SU-DHL-6 (cell line): ENCODE measurements around the gene ATG4C.

ENCODE experiments used
- H2AFZ ChIP-seq: fragments of 200-600 bp; sonication (generic); 2 replicates; pipeline ENCODE4 v1.6.1; 2014; ENCODE audit warnings: low read depth, mild to moderate bottlenecking, moderate library complexity, mixed read lengths, antibody characterized with exemption, low read length; ENCODE audit not compliant: severe bottlenecking
- H3F3A ChIP-seq: fragments of 200-600 bp; shearing (Covaris generic); 2 replicates; pipeline ENCODE4 v1.6.0; 2016; ENCODE audit warnings: antibody characterized with exemption, mild to moderate bottlenecking; ENCODE audit not compliant: insufficient read depth
- H3K27ac ChIP-seq: fragments of 200-600 bp; sonication (generic); 2 replicates; pipeline ENCODE4 v1.5.1; 2016; ENCODE audit warnings: low read depth, mild to moderate bottlenecking, low read length, moderate library complexity, mixed read lengths
- H3K27me3 ChIP-seq: fragments of 200-600 bp; sonication (generic), shearing (Covaris generic); 2 replicates; pipeline ENCODE4 v1.6.0; 2014; ENCODE audit warnings: mild to moderate bottlenecking, low read length
- H3K36me3 ChIP-seq: fragments of 200-600 bp; sonication (generic); 2 replicates; pipeline ENCODE4 v1.6.1; 2014; ENCODE audit warnings: mild to moderate bottlenecking, low read length, mixed read lengths
- H3K4me2 ChIP-seq: fragments of 300-600, 200-600 bp; shearing (Covaris generic), sonication (generic); 2 replicates; pipeline ENCODE4 v1.6.0; 2014; ENCODE audit warnings: low read length, low read depth, mild to moderate bottlenecking; ENCODE audit not compliant: poor library complexity, severe bottlenecking
- H3K4me3 ChIP-seq: fragments of 200-600 bp; sonication (generic); 2 replicates; pipeline ENCODE4 v1.5.1; 2014; ENCODE audit warnings: antibody characterized with exemption, low read length, mild to moderate bottlenecking, mixed read lengths; ENCODE audit not compliant: insufficient read depth, poor library complexity, severe bottlenecking
- H3K79me2 ChIP-seq: fragments of 200-600 bp; sonication (generic); 2 replicates; pipeline ENCODE4 v1.6.1; 2014; ENCODE audit warnings: mild to moderate bottlenecking, low read length, moderate library complexity; ENCODE audit not compliant: insufficient read depth
- H3K9ac ChIP-seq: fragments of 200-600 bp; sonication (generic); 2 replicates; pipeline ENCODE4 v1.7.0; 2014; ENCODE audit warnings: mild to moderate bottlenecking, low read length
- H3K9me2 ChIP-seq: fragments of 200-600 bp; sonication (generic); replicated peaks from 2 replicates; pipeline ENCODE4 v1.6.1; 2014; ENCODE audit warnings: low read length; ENCODE audit not compliant: insufficient read depth
- H3K9me3 ChIP-seq: fragments of 200-600 bp; sonication (generic); 2 replicates; pipeline ENCODE4 v1.6.1; 2014; ENCODE audit warnings: low read length, mixed read lengths; ENCODE audit not compliant: insufficient read depth
- H4K20me1 ChIP-seq: fragments of 200-600 bp; sonication (generic); 2 replicates; pipeline ENCODE4 v1.6.1; 2014; ENCODE audit warnings: low read depth, mild to moderate bottlenecking, antibody characterized with exemption, low read length, moderate library complexity, mixed read lengths
- EZH2phosphoT487 ChIP-seq: fragments of 200-600 bp; sonication (generic), shearing (Covaris generic); conservative IDR thresholded peaks from 2 replicates; pipeline ENCODE4 v1.6.1; 2018; ENCODE audit warnings: mild to moderate bottlenecking, antibody characterized with exemption, low read length, moderate library complexity, mixed read lengths
- TF ChIP-seq, protein P1 (sequence below): fragments of 200-600 bp; sonication (generic); IDR thresholded peaks from one replicate; pipeline ENCODE4 v1.5.1; 2017; ENCODE audit warnings: antibody characterized with exemption, mild to moderate bottlenecking, low read length, moderate library complexity; ENCODE audit not compliant: insufficient read depth, poor library complexity, severe bottlenecking

The ATG4C gene

DNA sequence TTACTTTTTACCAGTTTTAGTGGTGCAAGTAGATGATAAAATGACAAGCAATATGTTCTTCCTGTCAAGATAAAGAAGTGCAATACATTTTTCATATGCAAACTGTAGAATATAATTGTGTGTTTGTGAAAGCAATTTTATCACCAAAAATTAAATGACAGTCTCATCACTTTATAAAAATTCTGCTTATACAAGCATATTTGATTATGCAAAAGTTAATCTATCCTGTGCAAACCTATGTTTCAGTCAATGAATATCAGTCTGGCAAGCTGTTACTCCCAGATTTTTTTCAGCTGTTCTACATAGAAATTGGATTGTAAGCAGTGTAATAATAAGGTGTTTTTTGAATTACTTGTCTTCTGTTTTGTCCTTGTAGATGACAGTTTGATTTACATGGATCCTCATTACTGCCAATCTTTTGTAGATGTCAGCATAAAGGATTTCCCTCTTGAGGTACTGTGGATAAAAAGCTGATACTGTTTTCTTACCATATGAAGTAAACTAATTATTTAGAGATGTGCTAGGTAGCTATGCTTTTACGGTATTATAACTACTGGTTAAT is 50.5 kb downstream of the ATG4C start:
- no peaks in the 10 kb centered on the region for H3K27me3 ChIP-seq
- no peak overlapping the region for H3K27ac ChIP-seq
- H3K4me2 ChIP-seq: no peak overlapping the region
- H3K4me3 ChIP-seq: no peak overlapping the region
- H3F3A ChIP-seq: no peaks in the 10 kb centered on the region
- H3K9ac ChIP-seq: no peak overlapping the region
- H4K20me1 ChIP-seq: no peaks in the 10 kb centered on the region
- no peak overlapping the region for H2AFZ ChIP-seq
- no peaks in the 10 kb centered on the region for H3K79me2 ChIP-seq
- no peaks in the 10 kb centered on the region for H3K9me3 ChIP-seq
- H3K9me2 ChIP-seq: no peaks in the 10 kb centered on the region
- H3K36me3 ChIP-seq: peaks cover 14% of the 10 kb centered on the region; the same call in 1 of the 2 replicates
- TF ChIP-seq, protein P1, sequence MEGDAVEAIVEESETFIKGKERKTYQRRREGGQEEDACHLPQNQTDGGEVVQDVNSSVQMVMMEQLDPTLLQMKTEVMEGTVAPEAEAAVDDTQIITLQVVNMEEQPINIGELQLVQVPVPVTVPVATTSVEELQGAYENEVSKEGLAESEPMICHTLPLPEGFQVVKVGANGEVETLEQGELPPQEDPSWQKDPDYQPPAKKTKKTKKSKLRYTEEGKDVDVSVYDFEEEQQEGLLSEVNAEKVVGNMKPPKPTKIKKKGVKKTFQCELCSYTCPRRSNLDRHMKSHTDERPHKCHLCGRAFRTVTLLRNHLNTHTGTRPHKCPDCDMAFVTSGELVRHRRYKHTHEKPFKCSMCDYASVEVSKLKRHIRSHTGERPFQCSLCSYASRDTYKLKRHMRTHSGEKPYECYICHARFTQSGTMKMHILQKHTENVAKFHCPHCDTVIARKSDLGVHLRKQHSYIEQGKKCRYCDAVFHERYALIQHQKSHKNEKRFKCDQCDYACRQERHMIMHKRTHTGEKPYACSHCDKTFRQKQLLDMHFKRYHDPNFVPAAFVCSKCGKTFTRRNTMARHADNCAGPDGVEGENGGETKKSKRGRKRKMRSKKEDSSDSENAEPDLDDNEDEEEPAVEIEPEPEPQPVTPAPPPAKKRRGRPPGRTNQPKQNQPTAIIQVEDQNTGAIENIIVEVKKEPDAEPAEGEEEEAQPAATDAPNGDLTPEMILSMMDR: no peak
- no peak for TF ChIP-seq EZH2phosphoT487

DNA sequence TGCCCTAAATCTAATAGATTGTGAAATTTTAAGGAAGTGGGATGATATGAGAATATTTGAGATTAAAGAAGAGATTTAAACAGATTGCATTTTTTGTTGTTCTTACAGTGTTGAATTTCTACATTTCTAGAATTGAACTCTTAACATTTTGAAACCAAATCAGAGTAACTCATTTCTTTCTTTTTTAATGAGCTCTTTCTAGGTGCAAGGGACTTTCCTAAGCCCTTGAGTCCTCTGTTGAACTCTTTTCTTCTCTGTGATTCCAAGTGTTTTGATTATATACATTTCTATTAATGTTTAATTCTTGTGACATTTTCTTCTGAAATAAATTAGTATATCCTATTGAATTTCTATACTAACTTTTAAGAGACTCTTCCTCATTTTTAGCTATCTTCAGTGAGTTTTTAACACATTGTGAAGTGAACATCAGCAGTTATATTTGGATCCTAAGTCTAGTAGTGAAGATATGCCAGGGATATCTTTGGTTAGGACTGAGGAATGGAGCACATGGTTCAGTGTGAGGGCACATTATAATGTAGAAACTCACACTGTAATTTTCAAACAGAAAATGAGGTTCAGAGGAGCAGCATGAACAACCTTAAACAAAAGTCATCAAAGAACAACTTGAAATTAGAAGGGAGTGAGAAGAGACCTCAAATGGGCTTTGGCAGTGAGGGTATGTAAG is 53.1 kb downstream of the ATG4C start:
- H3K4me2 ChIP-seq: no peak overlapping the region
- no peaks in the 10 kb centered on the region for H3K9me2 ChIP-seq
- no peak overlapping the region for H2AFZ ChIP-seq
- TF ChIP-seq, protein P1: no peak
- no peak for TF ChIP-seq EZH2phosphoT487
- H3K27ac ChIP-seq: no peak overlapping the region
- no peak overlapping the region for H3K9ac ChIP-seq
- H3K27me3 ChIP-seq: no peaks in the 10 kb centered on the region
- H3K79me2 ChIP-seq: no peaks in the 10 kb centered on the region
- peaks cover 14% of the 10 kb centered on the region; the same call in 1 of the 2 replicates for H3F3A ChIP-seq
- H3K9me3 ChIP-seq: no peaks in the 10 kb centered on the region
- H4K20me1 ChIP-seq: 0 out of 2 replicates have a peak, but pooled peaks cover 2% of the 10 kb centered on the region
- peaks cover 14% of the 10 kb centered on the region; the same call in 1 of the 2 replicates for H3K36me3 ChIP-seq
- H3K4me3 ChIP-seq: no peak overlapping the region

DNA sequence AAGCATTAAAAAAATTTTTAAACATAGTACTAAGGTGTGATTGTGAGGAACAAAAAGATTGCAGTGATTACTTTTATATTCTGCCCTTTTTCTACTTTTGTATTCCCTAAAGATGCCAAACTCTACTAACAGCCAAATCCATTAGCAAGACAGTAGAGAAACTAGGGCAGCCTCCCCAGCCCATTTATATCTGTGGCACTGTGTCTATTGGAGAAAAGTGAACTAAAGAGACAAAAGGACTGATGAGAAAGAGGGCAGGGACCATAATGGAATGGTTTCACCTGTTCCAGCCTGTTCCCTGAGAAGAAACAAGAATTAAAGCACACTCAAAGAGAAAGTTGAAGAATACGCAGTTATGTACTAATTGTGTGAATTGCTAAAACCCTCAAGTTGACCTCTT is 56.6 kb downstream of the ATG4C start:
- no peaks in the 10 kb centered on the region for H3K9me3 ChIP-seq
- no peak overlapping the region for H3K4me2 ChIP-seq
- peaks cover 18% of the 10 kb centered on the region; the same call in 1 of the 2 replicates for H3F3A ChIP-seq
- H3K4me3 ChIP-seq: no peak overlapping the region
- no peak overlapping the region for H3K27ac ChIP-seq
- 0 out of 2 replicates have a peak, but pooled peaks cover 8% of the 10 kb centered on the region for H4K20me1 ChIP-seq
- no peak overlapping the region for H3K9ac ChIP-seq
- H2AFZ ChIP-seq: no peak overlapping the region
- no peaks in the 10 kb centered on the region for H3K9me2 ChIP-seq
- H3K27me3 ChIP-seq: no peaks in the 10 kb centered on the region
- H3K36me3 ChIP-seq: peaks cover 10% of the 10 kb centered on the region; the same call in 1 of the 2 replicates
- no peak for TF ChIP-seq EZH2phosphoT487
- TF ChIP-seq, protein P1: no peak
- no peaks in the 10 kb centered on the region for H3K79me2 ChIP-seq
